Activated effector memory CD4-positive, alpha-beta T cell treated with Interleukin-2 at 50 U/mL for 16 hours (primary cell): Measurements from ENCODE around the gene ARFGEF3.
"Not testable (repeated sequence)": the region's sequence is repeated elsewhere in the genome, so short reads cannot be mapped to it uniquely, and the experiment has no call there.

Experiments
- DNase-seq: peaks from one replicate; pipeline ENCODE4 v3.0.0-alpha.2; 2020

The ARFGEF3 gene

GRCh38 chr6:138211601-138212000 is 49.9 kb downstream of the ARFGEF3 start:
- no peak for DNase-seq

- not testable (repeated sequence) for DNase-seq
Measured at GRCh38 chr6:138212530-138212929, 50.8 kb downstream of the ARFGEF3 start.

DNA sequence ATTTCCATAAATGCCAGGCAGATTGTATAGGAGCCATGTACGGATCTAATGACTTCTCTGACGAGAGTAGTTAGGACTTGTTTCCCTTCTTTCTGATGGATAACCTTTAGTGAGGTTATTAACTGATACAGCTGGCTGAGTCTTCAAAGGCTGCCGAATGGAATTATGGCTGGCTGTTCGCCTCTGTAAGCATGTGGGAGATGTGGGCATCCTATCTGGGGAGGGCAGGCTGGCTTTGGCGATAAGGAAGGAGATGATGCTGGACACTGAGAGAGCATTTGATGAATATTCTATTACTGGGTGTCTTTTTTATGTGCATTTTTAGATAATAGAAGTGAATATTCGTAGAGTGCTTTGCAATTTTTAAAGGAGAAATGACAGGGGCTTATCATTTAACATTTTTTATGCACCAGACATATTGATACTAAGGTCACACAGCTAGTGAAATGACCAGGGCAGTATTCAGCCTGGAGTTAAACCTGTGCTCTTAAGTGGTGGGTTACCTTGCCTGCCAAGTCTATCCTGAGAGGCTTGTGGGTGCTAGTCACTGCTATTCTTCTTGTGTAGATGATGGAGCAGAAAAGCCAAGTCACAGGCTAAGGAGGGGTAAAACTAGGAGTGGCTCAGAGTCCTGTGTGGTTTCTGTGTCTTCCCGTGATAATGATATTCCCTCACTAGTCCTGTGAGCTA is 53.5 kb downstream of the ARFGEF3 start:
- DNase-seq = no peak

DNA sequence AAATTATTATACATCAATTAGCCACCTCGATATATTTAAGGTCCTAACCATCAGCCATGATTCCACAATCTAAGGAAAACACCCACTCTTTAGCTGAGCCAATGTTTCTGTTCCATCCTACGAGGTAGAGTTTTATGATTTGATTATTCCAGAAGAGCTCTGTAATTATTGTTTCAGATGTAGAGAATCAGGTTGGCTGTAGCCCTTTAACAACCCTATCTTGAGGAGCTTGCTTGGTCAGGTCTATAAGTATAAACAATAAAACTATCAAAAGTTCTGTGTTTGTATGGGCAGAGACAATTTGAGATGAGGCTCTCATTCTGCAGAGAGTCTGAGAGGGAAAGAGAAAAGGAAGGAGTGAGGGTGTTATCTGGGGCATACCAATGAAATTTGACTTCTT is 56.7 kb downstream of the ARFGEF3 start, which contains the start of gene PBOV1:
PBOV1 (minus strand) TSS at position 43 of the 400 bp plus-strand sequence. CDS start 96 bp downstream, outside the sequence.
- no peak for DNase-seq

- DNase-seq = no peak
Measured at GRCh38 chr6:138219398-138219797, 57.7 kb downstream of the ARFGEF3 start.

DNA sequence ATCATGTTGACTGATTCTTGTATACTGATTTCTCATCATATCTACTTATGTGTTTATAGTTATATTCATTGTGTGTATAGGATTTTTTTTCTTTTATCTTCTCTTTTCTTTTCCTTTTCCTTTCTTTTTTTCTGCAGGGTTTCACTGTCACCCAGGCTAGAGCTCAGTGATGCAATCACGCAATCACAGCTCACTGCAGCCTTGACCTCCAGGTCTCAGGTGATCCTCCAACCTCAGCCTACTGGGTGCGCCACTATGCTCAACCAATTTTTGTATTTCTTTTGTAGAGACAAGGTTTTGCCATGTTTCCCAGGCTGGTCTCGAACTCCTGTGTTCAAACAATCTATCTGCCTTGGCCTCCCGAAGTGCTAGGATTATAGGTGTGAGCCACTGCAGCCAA is 58.2 kb downstream of the ARFGEF3 start:
- no peak for DNase-seq

DNA sequence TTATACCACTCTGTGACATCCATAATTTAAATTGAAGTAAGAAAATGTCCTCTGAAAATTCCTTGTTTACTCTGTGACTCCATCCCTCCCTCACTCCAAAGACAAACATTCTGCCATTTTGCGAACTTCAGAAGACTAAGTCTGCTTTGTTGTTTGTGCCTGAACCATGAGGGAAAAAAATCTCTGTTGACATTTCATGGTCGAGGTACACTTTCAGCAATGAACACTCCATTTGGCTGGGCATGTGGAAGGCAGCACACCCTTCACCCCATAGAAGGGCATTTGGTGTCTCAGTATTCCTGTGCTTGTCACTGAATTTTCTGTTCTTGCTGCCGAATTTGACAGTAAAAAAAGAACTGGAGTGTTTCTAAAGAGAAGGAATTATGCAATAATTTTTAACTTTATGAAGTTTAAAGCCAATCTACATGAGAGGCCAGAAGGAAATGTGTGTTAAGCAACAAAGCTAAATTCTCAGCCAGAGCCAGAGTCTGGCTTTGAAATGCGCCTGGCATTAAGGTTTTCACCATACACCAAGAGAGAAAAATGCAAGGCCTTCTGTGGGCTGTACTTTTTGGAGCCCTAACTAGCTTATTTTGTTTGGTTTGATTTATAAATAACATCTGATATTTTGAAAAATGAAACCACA is 61.3 kb downstream of the ARFGEF3 start:
- DNase-seq = no peak

GRCh38 chr6:138225953-138226352 is 64.2 kb downstream of the ARFGEF3 start:
- DNase-seq = no peak

GRCh38 chr6:138226700-138227315 is 65.1 kb downstream of the ARFGEF3 start:
- no peak for DNase-seq

- no peak for DNase-seq
Measured at GRCh38 chr6:138227316-138227781, 65.6 kb downstream of the ARFGEF3 start.

GRCh38 chr6:138229072-138229471 is 67.3 kb downstream of the ARFGEF3 start:
- DNase-seq = no peak

GRCh38 chr6:138229663-138230179 is 68.0 kb downstream of the ARFGEF3 start:
- no peak for DNase-seq

GRCh38 chr6:138230221-138230620 is 68.5 kb downstream of the ARFGEF3 start:
- DNase-seq = no peak

DNA sequence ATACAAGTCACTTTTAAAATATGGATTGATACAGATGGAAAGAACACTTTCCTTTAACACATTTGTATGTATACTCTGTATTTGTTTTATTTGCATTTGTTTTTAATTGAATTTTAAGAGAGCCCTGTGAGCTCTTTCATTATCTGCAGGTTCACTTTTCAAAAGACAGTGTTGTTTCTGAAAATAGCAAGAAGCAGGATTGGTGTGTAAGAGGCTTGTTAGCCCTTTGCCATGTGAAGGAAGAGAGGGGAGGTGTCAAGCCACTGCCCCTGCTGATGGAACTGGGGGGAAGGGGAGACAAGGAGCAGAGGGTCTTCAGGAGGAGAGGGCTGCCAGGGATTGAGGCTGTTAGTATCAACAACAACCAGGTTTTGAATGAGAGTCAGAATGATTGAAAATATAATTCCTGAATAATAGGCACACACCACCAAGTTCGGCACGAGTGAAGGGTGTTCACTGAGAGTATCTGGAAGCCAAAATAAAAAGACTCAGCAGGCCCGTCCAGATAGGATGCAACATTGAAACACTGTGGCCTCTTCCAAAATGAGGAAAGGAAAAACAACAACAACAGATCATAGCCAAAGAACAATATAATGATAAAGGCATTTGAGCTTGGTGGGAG is 69.1 kb downstream of the ARFGEF3 start:
- DNase-seq = no peak

DNA sequence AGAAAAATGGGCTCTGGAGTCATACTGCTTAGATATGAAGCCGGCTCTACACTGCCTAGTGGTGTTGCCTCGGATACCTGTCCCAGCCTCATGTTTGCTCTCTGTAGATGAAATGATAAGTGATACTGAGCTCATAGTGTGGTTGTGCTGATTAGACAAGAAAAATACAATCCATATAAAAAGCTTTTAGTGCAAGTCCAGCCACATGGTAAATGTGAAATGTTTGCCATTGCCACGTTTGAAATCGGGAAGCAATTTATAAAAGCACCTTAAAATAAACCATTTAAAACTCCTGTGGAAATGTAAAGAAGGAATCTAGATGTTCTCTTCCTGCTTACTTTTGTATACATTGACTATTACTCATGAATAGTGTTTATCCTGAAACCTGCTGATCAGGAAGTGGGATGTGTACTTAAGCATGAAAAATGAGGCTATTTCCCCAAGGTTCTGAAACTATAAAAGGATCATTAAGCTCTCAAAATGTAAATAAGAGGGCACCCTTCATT is 69.7 kb downstream of the ARFGEF3 start:
- DNase-seq = no peak

GRCh38 chr6:138234363-138234762 is 72.6 kb downstream of the ARFGEF3 start:
- no peak for DNase-seq

- DNase-seq = no peak
Measured at GRCh38 chr6:138235205-138235604, 73.5 kb downstream of the ARFGEF3 start.

GRCh38 chr6:138235693-138236092 is 74.0 kb downstream of the ARFGEF3 start:
- DNase-seq = no peak

- DNase-seq = no peak
Measured at GRCh38 chr6:138237463-138237862, 75.7 kb downstream of the ARFGEF3 start.

DNA sequence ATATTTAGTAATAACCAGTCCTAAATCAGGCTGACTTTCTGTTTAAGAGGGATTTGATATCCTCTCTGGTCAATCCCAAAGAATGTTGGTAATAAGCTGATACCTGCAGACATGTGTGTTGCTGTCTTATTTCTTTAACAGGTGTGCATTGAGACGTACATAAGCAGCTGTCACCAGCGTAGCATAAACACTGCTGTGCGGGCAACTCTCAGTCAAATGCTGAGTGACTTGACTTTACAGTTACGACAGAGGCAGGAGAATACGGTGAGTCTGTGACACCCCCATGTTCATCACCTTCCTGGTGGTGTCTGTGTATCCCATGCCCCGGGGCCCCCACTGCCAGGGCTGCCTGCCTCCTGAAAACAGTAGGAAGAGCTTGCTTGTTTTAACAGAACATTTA is 76.6 kb downstream of the ARFGEF3 start:
- no peak for DNase-seq

GRCh38 chr6:138239774-138240173 is 78.0 kb downstream of the ARFGEF3 start:
- DNase-seq = no peak

GRCh38 chr6:138240476-138241245 is 78.9 kb downstream of the ARFGEF3 start:
- DNase-seq = no peak
